Stimulated activated CD8-positive, alpha-beta memory T cell treated with anti-CD3 and anti-CD28 coated beads, Interleukin-2, amount 100 ng/mL, for 1 hour (primary cell): ENCODE data around the gene LIMS1.
"Not testable (repeated sequence)": the region's sequence is repeated elsewhere in the genome, so short reads cannot be mapped to it uniquely, and the experiment has no call there.

Experiments used
- DNase-seq, 2 donors: peaks; one replicate each; pipeline ENCODE4 v3.0.0-alpha.2; 2020; ENCODE audit warnings: low read depth in 2 of 2

LIMS1 gene

DNA sequence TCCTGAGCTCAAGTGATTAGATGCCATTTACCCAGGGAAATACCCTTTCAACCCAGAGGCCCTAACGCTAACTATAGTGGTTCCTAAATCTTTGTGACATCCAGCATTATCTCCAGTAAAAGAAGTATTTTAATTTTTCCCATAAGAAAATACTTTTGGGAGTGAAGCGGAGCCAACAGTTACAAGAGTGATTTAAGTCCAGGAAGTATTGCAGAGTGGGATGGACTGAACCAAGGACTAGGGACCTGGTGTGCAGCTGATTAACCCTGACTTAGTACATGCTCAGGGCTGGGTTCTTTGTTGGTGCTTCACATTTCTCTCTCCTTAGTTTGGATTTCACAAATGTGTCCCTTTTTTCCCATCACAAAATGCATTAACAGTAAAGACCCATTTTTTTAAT lies 129.1 kb downstream of the LIMS1 start:
- DNase-seq: not testable (repeated sequence)

DNA sequence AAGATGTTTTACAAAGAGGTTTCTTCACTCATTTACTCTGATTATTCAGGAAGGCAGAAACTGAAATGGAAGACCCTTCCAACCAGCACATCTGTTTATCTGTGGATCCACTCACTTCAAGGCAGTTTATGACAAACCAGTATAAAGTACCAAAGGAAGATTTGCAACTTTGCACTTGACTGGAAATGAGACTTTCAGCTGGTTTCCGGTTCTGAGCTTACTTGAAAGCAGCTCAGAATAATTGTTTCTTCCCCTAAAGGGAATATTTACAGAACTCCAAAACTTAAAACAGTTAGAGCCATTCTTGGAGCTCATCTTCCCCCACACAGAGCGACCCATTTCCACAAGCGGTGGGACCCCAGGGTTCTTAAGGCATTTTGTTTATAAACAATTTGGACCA lies 129.8 kb downstream of the LIMS1 start:
- DNase-seq: not testable (repeated sequence)

DNA sequence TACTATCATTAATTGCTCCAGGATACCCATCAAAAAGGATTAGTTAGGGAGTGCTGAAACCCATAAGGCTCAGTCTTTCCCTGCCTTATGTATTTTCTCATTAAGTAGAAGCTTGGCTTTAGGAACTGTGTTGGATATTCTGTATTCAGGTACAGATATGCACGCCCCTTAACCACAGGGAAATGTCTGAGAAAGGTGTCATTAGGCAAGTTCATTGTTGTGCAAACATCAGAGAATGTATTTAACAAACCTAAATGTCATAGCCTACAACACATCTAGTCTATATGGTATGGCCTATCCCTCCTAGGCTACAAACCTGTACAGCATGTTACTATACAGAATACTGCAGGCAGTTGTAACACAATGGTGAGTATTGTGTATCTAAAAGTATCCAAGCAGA lies 130.7 kb downstream of the LIMS1 start:
- not testable (repeated sequence) for DNase-seq

DNA sequence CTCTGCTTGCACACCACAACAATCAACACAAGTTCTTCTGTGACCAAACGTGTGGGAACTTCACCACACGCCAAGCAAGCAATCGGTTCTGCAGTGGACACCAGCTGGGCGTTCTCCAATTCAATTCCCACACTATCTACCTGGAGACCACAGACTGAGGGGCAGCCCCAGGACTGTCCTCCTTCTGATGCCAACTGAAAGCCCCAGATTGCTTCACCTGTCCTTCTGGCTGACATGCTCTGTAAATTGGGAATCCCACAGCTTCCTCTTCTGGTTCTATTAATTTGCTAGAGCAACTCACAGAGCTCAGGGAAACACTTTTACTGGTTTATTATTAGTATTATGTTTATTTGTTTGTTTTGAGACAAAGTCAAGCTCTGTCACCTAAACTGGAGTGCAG lies 131.7 kb downstream of the LIMS1 start:
- DNase-seq: not testable (repeated sequence)

DNA sequence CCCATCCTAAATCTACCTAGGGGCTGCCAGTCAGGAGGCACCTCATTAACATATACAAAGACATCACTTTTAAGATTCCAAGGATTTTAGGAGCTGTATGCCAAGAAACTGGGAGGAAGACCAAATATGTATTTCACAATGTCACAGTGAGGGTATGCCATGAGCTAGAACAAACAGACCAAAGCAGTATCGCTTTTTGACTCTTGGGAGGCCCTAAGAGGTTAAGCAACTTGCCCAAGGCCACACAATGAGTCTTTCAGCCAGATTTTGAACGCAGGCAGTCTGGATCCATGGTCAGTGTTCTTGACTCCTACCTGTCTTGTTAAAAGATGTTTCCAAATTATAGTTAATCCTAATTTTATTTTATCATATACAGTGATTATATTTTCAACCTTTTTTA lies 132.9 kb downstream of the LIMS1 start:
- DNase-seq: not testable (repeated sequence)

DNA sequence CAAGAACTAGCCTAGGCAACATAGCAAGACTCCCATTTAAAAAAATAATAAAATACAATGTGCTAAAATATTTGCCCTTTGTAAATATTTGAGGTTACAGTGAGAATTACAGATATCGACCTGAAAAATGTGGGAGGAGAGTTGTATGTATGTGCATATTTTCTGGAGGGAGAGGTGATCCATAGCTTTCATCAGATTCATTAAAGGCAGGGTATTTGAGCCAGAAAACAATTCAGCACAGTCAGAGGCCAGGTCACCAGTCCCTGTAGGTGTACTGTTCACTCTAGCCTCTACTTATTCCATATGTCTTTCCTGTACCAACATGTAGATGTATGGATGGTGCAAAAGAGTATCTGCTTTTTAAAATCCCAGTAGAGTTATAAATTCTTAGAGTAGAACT lies 136.0 kb downstream of the LIMS1 start:
- not testable (repeated sequence) for DNase-seq

DNA sequence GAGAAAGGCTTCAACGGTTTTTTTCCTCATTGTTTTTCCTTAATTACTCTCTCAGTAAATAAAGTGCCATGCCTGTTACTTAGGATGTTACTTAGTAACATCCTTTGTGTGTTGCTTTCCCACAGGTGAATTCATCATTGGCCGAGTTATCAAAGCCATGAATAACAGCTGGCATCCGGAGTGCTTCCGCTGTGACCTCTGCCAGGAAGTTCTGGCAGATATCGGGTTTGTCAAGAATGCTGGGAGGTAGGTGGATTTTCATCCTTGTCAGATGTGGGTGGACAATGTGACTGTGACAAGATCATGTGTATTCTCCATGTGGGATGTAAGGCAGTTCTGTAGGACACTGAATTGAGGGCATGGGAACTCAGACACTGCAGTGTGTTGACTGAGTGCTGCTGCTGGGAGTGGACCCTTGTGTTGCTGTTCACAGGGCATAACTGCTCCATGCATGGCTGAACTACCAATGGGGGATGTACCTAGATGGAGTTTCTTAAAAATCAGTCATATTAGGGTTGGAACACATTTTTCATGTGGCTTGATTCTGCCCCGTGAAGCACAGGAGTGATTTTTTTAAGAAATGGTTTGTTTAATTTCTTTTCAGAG lies 138.0 kb downstream of the LIMS1 start:
- DNase-seq: not testable (repeated sequence)

DNA sequence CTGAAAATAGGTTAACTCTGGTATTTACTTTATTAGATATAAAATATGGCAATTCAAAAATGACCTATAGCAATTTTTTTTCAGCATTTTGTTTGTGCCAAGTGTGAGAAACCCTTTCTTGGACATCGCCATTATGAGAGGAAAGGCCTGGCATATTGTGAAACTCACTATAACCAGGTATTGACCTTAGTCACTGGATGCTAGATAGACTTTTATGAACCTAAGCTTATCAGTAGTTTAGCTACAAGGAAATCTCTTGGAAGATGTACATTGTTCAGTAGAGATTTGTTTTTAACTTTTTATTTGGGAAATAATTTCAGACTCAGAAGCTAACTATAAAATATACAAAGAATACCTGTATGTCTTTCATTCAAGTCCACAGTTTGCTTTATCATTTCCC lies 142.3 kb downstream of the LIMS1 start:
- DNase-seq: not testable (repeated sequence)

DNA sequence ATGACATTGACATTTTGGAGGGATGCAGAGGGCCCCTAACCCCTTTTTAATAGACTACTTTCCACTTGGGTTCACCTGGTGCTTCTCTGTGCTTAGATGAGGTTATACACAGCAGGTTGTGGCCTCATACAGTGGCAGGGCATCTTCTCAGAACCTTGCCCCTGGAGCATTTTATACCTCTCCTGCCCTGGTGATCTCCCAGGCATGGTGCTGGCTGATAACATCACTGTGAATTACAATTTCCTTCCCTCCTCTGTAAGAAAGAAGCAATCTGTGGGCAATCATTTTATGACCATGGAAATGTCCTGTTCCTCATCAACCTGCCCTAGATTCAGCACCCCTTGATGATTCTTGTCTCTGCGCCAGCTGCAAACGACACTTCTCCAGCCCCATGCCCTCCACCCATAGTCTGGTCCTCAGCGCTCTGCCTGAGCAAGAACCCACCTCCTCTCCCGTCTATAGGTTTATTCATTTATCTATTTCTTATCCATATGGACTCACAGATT lies 143.0 kb downstream of the LIMS1 start:
- DNase-seq: not testable (repeated sequence)

DNA sequence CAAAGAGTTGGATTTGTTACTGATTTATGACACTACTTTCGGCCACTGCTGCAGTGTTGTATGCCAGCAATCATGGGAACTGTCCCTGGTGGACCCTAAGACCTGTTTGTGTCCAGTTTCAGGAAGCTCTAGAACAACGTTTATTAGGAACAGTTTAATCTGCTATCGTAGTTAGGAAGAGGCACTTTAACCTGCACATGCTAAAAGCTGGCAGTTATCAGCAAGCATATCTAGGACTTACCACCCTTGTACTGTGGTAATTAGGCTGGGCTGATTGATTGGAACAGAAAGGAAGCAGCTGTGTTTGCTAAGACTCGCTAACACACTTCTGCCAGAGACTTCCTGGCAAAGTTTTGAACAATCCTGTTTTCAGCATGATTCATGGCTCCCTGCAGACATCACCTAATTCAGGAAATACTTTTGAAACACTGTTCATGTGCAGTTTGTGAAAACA lies 144.0 kb downstream of the LIMS1 start:
- not testable (repeated sequence) for DNase-seq

DNA sequence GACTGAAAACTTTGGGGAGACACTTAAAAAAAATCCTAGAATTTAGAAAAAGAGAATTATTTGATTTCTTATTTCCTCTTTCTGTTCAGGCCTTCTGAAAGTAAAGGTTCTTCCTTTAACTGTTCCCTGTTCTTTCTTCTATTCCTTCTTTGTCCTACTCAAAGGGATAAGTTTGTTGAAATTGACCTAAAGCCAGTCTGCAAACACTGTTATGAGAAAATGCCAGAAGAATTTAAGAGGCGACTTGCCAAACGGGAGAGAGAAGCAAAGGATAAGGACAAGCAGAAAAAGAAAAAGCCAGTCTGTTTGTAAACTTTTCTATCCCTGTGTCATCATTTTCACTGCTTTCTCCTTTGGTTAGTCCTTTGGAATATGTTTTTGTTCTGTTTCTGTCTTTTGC lies 146.5 kb downstream of the LIMS1 start:
- not testable (repeated sequence) for DNase-seq

DNA sequence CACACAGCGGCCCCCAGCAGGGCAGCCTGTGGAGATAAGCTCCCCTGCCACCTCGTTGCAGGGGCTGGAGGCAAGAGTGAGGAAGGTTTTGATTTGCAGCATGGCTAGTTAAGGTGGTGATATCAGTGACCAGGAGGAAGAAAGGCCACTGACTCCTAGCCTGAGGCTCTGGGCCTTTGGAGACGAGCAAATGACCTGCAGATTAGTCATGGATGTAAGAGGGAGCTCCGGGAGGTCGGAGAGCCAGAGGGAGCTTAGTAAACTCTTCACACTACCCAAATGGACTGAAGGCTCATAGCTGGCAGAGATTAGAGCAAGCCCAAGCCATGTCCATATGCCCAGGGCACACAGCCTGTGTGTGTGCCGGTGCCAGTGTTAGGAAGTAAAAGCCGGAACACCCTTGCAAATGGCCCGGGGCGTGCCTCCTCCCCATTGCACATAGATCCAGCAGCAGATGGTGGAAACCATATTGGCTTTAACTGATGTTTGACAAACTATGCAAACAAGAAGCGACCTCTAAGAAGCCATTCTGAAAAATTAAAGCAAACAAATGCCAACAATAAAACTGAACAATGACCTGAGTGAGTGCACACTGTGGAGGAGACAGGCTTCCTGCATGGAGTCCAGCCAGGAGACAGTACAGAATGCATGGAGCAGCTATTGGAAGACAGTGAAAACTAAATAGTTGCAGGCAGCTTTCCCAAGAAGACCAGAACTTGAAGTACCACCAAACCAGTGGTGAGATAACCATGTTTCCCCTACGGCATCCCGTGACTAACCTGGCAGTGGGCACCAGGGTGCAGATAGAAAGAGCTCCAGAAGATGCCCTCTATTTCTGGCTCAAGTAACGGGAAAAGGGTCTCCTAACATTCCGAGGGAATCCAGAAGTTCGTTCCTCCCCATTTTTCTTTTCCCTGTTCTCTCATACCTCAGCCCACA lies 154.8 kb downstream of the LIMS1 start:
- not testable (repeated sequence) for DNase-seq

DNA sequence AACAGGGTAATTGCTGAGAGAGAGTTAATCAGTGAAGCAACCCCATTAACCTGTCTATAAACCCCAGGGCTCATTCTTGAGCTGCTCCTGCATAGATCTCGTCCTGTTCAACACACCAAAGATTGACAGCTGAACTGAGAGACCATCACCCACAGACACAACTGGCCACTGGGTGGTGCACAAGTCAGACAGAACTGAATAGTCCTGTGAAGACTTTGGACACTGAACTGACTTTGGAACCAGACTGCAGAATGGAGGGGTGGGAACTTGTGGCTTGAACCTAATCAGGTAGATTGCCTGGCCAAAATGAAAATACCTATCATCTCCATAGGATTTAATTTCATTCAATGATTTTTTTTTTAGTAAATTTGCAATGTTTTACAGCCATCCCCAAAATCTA lies 155.7 kb downstream of the LIMS1 start:
- DNase-seq: not testable (repeated sequence)

DNA sequence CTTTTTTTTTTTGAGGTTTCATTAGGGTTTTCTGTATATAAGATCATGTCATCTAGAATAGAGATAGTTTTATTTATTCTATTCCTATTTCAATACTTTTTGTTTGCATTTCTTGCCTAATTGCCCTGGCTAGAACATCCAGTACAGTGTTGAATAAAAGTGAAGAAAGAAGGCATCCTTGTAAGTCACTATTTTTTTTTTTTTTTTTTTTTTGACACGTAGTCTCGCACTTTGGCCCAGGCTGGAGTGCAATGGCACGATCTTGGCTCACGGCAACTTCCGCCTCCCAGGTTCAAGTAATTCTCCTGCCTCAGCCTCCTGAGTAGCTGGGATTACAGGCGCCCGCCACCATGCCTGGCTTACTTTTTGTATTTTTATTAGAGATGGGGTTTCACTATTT lies 157.2 kb downstream of the LIMS1 start:
- DNase-seq: no peak

DNA sequence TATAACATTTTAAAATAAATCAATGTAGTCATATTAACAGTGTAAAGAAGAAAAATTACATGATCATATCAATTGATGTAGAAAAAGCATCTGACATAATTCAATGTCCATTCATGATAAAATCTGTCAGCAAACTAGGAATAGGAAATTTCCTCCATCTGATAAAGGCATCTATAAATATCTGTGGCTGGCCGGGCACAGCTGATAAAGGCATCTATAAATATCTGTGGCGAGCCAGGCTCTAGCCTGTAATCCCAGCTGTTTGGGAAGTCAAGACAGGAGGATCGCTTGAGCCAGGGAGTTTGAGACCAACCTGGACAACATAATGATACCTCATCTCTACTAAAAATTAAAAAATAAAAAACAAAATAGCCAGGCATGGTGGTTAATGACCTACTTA lies 166.9 kb downstream of the LIMS1 start:
- DNase-seq: no peak

DNA sequence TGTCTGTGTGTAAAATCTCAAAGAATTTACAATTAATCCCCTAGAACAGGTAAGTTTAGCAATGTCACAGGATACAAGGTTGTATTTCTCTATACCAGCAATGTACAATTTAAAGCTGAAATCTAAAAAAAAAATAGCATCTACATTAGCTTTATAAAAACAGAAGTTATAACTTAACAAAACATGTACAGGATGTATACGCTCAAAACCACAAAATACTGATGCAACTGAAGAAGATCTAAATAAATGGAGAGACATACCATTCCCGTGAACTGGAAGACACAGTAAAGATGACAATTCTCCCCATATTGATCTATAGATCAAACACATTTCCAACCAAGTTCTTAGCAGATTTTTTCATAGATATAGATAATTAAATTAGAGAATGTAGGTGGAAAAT lies 167.5 kb downstream of the LIMS1 start:
- no peak for DNase-seq

DNA sequence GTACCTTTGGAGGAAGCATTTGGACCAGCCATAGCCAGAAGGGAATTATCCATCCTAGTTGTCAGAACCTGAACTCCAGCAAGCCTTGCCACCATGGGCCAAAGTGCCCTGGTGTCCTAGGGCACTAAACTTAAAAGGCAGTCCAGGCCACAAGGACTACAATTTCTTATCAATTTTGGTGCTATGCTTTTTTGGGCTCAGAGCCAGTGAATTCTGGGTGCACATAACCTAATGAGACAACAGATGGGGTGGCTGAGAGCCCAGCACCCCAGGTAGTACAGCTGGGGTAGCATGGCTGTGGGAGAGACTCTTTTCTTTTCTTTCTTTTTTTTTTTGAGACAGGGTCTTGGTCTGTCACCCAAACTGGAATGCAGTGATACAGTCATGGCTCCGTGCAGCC lies 170.6 kb downstream of the LIMS1 start:
- DNase-seq: no peak

DNA sequence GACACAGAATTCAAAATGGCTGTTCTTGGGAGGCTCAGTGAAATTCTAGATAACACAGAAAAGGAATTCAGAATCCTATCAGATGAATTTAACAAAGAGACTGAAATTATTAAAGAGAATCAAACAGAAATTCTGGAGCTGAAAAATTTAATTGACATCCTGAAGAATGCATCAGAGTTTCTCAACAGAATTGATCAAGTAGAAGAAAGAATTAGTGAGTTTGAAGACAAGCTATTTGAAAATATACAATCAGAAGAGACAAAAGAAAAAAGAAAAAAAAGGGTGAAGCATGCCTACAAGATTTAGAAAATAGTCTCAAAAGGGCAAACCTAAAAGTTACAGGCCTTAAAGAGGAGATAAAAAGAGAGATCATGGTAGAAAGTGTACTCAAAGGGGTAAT lies 173.0 kb downstream of the LIMS1 start:
- DNase-seq: no peak

DNA sequence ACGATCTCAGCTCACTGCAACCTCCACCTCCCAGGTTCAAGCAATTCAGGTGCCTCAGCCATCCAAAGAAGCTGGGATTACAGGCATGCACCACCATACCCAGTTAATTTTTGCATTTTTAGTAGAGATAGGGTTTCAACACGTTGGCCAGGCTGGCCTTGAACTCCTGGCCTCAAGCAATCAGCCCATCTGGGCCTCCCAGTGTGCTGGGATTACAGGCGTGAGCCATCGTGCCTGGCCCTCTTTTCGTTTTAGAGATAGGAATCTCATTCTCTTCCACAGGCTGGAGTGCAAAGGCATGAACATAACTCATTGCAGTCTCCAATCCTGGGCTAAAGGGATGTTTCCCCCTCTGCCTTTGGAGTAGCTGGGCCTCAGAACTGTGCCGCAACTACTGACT lies 182.7 kb downstream of the LIMS1 start:
- not testable (repeated sequence) for DNase-seq

DNA sequence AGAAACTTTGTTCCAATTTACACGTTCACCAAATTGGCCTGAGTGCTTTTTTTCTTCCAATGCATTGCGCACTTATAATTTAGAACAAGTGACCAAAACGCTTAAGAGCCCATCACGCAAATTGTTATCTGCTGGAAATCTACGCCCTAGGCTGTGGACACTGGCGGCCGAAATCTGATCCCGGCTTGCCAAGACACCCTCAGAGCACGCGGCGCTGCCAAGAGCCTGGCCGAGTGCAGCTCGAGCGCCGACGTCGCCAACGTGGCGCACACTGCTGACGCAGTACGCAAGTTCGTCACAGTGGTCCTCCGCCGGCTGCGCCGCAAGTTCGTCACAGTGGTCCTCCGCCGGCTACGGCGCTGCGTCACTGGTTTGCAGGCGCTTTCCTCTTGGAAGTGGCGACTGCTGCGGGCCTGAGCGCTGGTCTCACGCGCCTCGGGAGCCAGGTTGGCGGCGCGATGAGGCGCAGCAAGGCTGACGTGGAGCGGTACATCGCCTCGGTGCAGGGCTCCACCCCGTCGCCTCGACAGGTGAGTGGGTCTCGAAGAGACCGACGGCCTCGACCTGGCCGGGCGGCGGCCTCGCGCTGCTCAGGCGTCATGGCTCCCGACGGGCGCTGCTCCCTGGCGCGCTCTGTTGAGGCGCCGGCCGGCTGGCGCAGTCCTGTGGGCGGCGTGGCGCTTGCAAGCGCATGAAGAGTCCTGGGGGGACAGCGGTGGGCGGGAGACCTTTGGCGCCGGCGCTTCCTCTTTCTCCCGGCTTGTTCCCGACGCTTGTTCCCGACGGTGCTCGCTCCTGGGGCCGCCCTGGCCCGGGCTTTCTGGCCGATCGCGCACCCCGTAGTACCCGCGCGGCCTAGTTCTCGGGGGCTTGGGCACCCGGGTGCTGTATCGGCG lies 185.1 kb downstream of the LIMS1 start, which contains the start of gene RANBP2:
RANBP2 (plus strand) TSS at position 334 of the 896 bp plus-strand sequence; CDS start at position 459, 125 bp downstream.
- peak; percentile 84 to 89 for DNase-seq

DNA sequence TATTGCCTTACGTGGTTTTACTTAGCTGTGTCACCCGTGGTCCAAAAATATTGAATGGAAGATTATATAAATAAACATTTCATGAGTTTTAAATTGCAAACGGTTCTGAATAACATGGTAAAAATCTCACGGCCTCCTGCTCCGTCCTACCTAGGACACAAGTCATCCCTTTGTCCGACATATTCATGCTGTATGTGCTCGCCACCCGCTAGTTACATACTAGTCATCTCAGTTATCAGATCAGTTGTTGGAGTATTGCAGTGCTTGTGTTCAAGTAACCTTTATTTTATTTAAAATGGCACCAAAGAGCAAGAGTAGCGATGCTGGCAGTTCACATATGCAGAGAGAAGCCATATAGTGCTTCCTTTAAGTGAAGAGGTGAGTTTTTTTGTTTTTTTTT lies 191.8 kb downstream of the LIMS1 start:
- not testable (repeated sequence) for DNase-seq

DNA sequence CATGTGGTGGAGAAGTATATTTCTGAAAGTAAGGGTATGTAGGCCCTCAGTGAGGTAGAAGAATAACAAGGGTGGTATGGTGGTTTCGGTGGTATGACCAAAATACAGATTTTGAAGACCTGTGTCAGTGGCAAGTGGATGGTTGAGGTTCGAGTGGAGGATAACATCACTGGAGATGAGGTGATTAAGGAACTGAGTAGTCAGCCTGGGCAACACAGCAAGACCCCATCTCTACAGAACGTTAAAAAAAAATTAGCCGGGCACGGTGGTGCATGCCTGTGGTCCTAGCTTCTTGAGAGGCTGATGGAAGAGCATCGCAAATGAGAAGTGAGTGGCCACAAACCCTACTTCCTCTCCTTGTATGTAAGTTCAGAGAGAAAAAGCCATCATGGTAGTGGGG lies 200.4 kb downstream of the LIMS1 start:
- DNase-seq: not testable (repeated sequence)
